GM23338 (cell line): ENCODE data around the gene PIMREG. TPM values are rescaled to one million over a fixed set of nuclear protein-coding genes. Genes with fewer than 3 reads are reported as not detected.

Experiments
- ATAC-seq: fragments of 200-7000 bp; cut with Tn5 transposase; 3 replicates; pipeline ENCODE4 v1.9.1; 2020
- DNase-seq: peaks from one replicate; pipeline ENCODE4 v3.0.0-alpha.2; 2015; ENCODE audit warnings: low spot score
- H2AFZ ChIP-seq: fragments of 200-600 bp; sonication (generic); 2 replicates; pipeline ENCODE4 v1.8.0; 2016; ENCODE audit warnings: antibody characterized with exemption, mild to moderate bottlenecking, moderate library complexity
- H3F3A ChIP-seq: fragments of 200-600 bp; sonication (generic); replicated peaks from 2 replicates; pipeline ENCODE4 v1.8.0; 2017; ENCODE audit warnings: antibody characterized with exemption, mixed run types, low read depth
- H3K27ac ChIP-seq: fragments of 200-600 bp; sonication (generic); 2 replicates; pipeline ENCODE4 v1.6.1; 2016; ENCODE audit warnings: low read depth
- H3K27me3 ChIP-seq: fragments of 200-600 bp; sonication (generic); 2 replicates; pipeline ENCODE4 v1.8.0; 2016; ENCODE audit warnings: mild to moderate bottlenecking, mixed run types, moderate library complexity; ENCODE audit not compliant: insufficient read depth
- H3K36me3 ChIP-seq: fragments of 200-600 bp; sonication (generic); 2 replicates; pipeline ENCODE4 v1.8.0; 2016; ENCODE audit warnings: mild to moderate bottlenecking; ENCODE audit not compliant: insufficient read depth
- H3K4me1 ChIP-seq: fragments of 200-600 bp; sonication (generic); 2 replicates; pipeline ENCODE4 v1.8.0; 2016; ENCODE audit warnings: mild to moderate bottlenecking, moderate library complexity; ENCODE audit not compliant: insufficient read depth
- H3K4me2 ChIP-seq: fragments of 200-600 bp; sonication (generic); 2 replicates; pipeline ENCODE4 v1.7.1; 2017; ENCODE audit warnings: mixed run types
- H3K4me3 ChIP-seq: fragments of 200-600 bp; sonication (generic); 2 replicates; pipeline ENCODE4 v1.6.1; 2016; ENCODE audit warnings: mixed run types
- H3K79me2 ChIP-seq: fragments of 200-600 bp; sonication (generic); replicated peaks from 2 replicates; pipeline ENCODE4 v1.8.0; 2017; ENCODE audit warnings: mild to moderate bottlenecking; ENCODE audit not compliant: insufficient read depth
- H3K9me2 ChIP-seq: fragments of 200-600 bp; sonication (generic); 2 replicates; pipeline ENCODE4 v1.8.0; 2017; ENCODE audit not compliant: insufficient read depth
- H4K20me1 ChIP-seq: fragments of 200-600 bp; sonication (generic); replicated peaks from 2 replicates; pipeline ENCODE4 v1.8.0; 2017; ENCODE audit warnings: mild to moderate bottlenecking; ENCODE audit not compliant: insufficient read depth
- H3K27ac Mint-ChIP-seq: 2 replicates; pipeline ENCODE4 v1.8.0; 2020; ENCODE audit warnings: inconsistent platforms, mild to moderate bottlenecking, moderate library complexity, mixed read lengths
- H3K27me3 Mint-ChIP-seq: 3 replicates; pipeline ENCODE4 v1.8.0; 2022; ENCODE audit warnings: low read depth, mild to moderate bottlenecking, moderate library complexity, mixed read lengths, inconsistent platforms; ENCODE audit not compliant: insufficient read depth, poor library complexity
- H3K36me3 Mint-ChIP-seq: 3 replicates; pipeline ENCODE4 v1.8.0; 2021; ENCODE audit warnings: low read depth, mild to moderate bottlenecking, inconsistent platforms, moderate library complexity, mixed read lengths
- H3K4me1 Mint-ChIP-seq: 3 replicates; pipeline ENCODE4 v1.8.0; 2020; ENCODE audit warnings: mild to moderate bottlenecking, inconsistent platforms, mixed read lengths
- H3K4me3 Mint-ChIP-seq: 3 replicates; pipeline ENCODE4 v1.8.0; 2021; ENCODE audit warnings: moderate library complexity, mild to moderate bottlenecking, inconsistent platforms, mixed read lengths
- H3K9me3 Mint-ChIP-seq: 3 replicates; pipeline ENCODE4 v1.8.0; 2020; ENCODE audit warnings: moderate library complexity, mild to moderate bottlenecking, inconsistent platforms, mixed read lengths
- CREB1 ChIP-seq: fragments of 250-450 bp; sonication (Bioruptor Pico); IDR thresholded peaks from 2 replicates; pipeline ENCODE4 v1.5.0; 2020; ENCODE audit warnings: low read depth, mild to moderate bottlenecking, moderate library complexity
- EZH2 ChIP-seq: fragments of 200-600 bp; sonication (generic); IDR thresholded peaks from one replicate; pipeline ENCODE4 v1.8.0; 2017; ENCODE audit warnings: antibody characterized with exemption, mild to moderate bottlenecking, low read depth; ENCODE audit not compliant: unreplicated experiment
- EZH2phosphoT487 ChIP-seq: fragments of 200-600 bp; sonication (generic); IDR thresholded peaks from one replicate; pipeline ENCODE4 v1.8.1; 2018; ENCODE audit warnings: antibody characterized with exemption; ENCODE audit not compliant: unreplicated experiment
- JUNB ChIP-seq: IDR thresholded peaks from one replicate; pipeline ENCODE4 v1.6.1; 2016; ENCODE audit warnings: antibody characterized with exemption; ENCODE audit not compliant: unreplicated experiment
- NANOG ChIP-seq: IDR thresholded peaks from 2 replicates; pipeline ENCODE4 v1.6.1; 2016; ENCODE audit warnings: antibody characterized with exemption, borderline replicate concordance
- POLR2AphosphoS5 ChIP-seq: IDR thresholded peaks from 2 replicates; pipeline ENCODE4 v1.6.1; 2016; ENCODE audit warnings: antibody characterized with exemption, low read depth
- STAT1 ChIP-seq: IDR thresholded peaks from one replicate; pipeline ENCODE4 v1.6.1; 2016; ENCODE audit warnings: antibody characterized with exemption; ENCODE audit not compliant: unreplicated experiment
- ZNF114 ChIP-seq: fragments of 250-450 bp; sonication (Bioruptor Pico); IDR thresholded peaks from 2 replicates; pipeline ENCODE4 v1.5.0; 2020; ENCODE audit warnings: mild to moderate bottlenecking, moderate library complexity
- ZNF331 ChIP-seq: fragments of 250-450 bp; sonication (Bioruptor Pico); IDR thresholded peaks from 2 replicates; pipeline ENCODE4 v1.5.0; 2020; ENCODE audit warnings: low read depth, mild to moderate bottlenecking, moderate library complexity
- polyA plus RNA-seq: library from polyadenylated mRNA; unstranded; fragments of >200 nt; fragmentation: Nextera tagmentation; extraction: Ambion mirVana; gene quantifications from 2 replicates; pipeline ENCODE4 v1.2.1, GENCODE V29; 2016
- total RNA-seq: library from RNA; depleted of rRNA; stranded (reverse); fragments of >200 nt; shearing (Covaris generic); gene quantifications from 2 replicates; pipeline ENCODE4 v1.2.3, GENCODE V29; 2014
- TF ChIP-seq, protein P1 (sequence below): IDR thresholded peaks from one replicate; pipeline ENCODE4 v1.6.1; 2018; ENCODE audit warnings: antibody characterized with exemption; ENCODE audit not compliant: unreplicated experiment
- TF ChIP-seq, protein P2 (sequence below), 2 experiments: fragments of 200-600 bp in 1 of 2; sonication (generic) in 1 of 2; conservative IDR thresholded peaks; 2 replicates each; pipeline versions ENCODE4 v1.5.1 to v1.6.1; 2016 to 2017; ENCODE audit warnings: antibody characterized with exemption in 2 of 2, low read depth in 2 of 2, mild to moderate bottlenecking in 2 of 2, moderate library complexity in 1 of 2
- TF ChIP-seq, protein P3 (sequence below): IDR thresholded peaks from 2 replicates; pipeline ENCODE4 v1.6.1; 2016; ENCODE audit warnings: antibody characterized with exemption
- TF ChIP-seq, protein P4 (sequence below): fragments of 250-450 bp; sonication (Bioruptor Pico); IDR thresholded peaks from 2 replicates; pipeline ENCODE4 v1.5.0; 2020; ENCODE audit warnings: mild to moderate bottlenecking, moderate library complexity

The PIMREG gene
- total and polyA plus RNA-seq, 2 experiments from 2014 or later: 87.8 to 144 TPM

- Mint-ChIP-seq H3K4me1 (peaks cover 55% of the 10 kb centered on the region), H3K4me3 (peak overlapping the region; percentile 36; the same call in 1 of the 3 replicates), H3K9me3 (no peaks in the 10 kb centered on the region), H3K27me3 (peaks cover 22% of the 10 kb centered on the region), H3K27ac (peak overlapping the region; percentile 51), H3K36me3 (peaks cover 52% of the 10 kb centered on the region)
- peaks cover 6% of the 10 kb centered on the region for H3K79me2 ChIP-seq
- H3K9me2 ChIP-seq: no peaks in the 10 kb centered on the region
- H3K27ac ChIP-seq: 0 out of 2 replicates have a peak overlapping the region, but pooled peaks have one; percentile 50
- peaks cover 33% of the 10 kb centered on the region for H3K4me1 ChIP-seq
- H2AFZ ChIP-seq: no peak overlapping the region
- ATAC-seq: no peak
- DNase-seq: peak; percentile 25
- H4K20me1 ChIP-seq: peaks cover 9% of the 10 kb centered on the region
- no peak for TF ChIP-seq EZH2
- no peak for TF ChIP-seq JUNB
- TF ChIP-seq, protein P1, sequence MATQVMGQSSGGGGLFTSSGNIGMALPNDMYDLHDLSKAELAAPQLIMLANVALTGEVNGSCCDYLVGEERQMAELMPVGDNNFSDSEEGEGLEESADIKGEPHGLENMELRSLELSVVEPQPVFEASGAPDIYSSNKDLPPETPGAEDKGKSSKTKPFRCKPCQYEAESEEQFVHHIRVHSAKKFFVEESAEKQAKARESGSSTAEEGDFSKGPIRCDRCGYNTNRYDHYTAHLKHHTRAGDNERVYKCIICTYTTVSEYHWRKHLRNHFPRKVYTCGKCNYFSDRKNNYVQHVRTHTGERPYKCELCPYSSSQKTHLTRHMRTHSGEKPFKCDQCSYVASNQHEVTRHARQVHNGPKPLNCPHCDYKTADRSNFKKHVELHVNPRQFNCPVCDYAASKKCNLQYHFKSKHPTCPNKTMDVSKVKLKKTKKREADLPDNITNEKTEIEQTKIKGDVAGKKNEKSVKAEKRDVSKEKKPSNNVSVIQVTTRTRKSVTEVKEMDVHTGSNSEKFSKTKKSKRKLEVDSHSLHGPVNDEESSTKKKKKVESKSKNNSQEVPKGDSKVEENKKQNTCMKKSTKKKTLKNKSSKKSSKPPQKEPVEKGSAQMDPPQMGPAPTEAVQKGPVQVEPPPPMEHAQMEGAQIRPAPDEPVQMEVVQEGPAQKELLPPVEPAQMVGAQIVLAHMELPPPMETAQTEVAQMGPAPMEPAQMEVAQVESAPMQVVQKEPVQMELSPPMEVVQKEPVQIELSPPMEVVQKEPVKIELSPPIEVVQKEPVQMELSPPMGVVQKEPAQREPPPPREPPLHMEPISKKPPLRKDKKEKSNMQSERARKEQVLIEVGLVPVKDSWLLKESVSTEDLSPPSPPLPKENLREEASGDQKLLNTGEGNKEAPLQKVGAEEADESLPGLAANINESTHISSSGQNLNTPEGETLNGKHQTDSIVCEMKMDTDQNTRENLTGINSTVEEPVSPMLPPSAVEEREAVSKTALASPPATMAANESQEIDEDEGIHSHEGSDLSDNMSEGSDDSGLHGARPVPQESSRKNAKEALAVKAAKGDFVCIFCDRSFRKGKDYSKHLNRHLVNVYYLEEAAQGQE: no peak
- no peak for TF ChIP-seq STAT1
- no peak for TF ChIP-seq ZNF114
- TF ChIP-seq, protein P2, sequence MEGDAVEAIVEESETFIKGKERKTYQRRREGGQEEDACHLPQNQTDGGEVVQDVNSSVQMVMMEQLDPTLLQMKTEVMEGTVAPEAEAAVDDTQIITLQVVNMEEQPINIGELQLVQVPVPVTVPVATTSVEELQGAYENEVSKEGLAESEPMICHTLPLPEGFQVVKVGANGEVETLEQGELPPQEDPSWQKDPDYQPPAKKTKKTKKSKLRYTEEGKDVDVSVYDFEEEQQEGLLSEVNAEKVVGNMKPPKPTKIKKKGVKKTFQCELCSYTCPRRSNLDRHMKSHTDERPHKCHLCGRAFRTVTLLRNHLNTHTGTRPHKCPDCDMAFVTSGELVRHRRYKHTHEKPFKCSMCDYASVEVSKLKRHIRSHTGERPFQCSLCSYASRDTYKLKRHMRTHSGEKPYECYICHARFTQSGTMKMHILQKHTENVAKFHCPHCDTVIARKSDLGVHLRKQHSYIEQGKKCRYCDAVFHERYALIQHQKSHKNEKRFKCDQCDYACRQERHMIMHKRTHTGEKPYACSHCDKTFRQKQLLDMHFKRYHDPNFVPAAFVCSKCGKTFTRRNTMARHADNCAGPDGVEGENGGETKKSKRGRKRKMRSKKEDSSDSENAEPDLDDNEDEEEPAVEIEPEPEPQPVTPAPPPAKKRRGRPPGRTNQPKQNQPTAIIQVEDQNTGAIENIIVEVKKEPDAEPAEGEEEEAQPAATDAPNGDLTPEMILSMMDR (conservative IDR thresholded peaks at IDR 0.05; ENCODE audit: low read depth in 2 of 2): no peak
- no peak for TF ChIP-seq NANOG
- TF ChIP-seq CREB1 (CRISPR knock-in tag): no peak
- TF ChIP-seq ZNF331: no peak
- TF ChIP-seq, protein P3, sequence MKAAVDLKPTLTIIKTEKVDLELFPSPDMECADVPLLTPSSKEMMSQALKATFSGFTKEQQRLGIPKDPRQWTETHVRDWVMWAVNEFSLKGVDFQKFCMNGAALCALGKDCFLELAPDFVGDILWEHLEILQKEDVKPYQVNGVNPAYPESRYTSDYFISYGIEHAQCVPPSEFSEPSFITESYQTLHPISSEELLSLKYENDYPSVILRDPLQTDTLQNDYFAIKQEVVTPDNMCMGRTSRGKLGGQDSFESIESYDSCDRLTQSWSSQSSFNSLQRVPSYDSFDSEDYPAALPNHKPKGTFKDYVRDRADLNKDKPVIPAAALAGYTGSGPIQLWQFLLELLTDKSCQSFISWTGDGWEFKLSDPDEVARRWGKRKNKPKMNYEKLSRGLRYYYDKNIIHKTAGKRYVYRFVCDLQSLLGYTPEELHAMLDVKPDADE: no peak
- no peak for TF ChIP-seq POLR2AphosphoS5
- no peak for TF ChIP-seq EZH2phosphoT487
- TF ChIP-seq, protein P4, sequence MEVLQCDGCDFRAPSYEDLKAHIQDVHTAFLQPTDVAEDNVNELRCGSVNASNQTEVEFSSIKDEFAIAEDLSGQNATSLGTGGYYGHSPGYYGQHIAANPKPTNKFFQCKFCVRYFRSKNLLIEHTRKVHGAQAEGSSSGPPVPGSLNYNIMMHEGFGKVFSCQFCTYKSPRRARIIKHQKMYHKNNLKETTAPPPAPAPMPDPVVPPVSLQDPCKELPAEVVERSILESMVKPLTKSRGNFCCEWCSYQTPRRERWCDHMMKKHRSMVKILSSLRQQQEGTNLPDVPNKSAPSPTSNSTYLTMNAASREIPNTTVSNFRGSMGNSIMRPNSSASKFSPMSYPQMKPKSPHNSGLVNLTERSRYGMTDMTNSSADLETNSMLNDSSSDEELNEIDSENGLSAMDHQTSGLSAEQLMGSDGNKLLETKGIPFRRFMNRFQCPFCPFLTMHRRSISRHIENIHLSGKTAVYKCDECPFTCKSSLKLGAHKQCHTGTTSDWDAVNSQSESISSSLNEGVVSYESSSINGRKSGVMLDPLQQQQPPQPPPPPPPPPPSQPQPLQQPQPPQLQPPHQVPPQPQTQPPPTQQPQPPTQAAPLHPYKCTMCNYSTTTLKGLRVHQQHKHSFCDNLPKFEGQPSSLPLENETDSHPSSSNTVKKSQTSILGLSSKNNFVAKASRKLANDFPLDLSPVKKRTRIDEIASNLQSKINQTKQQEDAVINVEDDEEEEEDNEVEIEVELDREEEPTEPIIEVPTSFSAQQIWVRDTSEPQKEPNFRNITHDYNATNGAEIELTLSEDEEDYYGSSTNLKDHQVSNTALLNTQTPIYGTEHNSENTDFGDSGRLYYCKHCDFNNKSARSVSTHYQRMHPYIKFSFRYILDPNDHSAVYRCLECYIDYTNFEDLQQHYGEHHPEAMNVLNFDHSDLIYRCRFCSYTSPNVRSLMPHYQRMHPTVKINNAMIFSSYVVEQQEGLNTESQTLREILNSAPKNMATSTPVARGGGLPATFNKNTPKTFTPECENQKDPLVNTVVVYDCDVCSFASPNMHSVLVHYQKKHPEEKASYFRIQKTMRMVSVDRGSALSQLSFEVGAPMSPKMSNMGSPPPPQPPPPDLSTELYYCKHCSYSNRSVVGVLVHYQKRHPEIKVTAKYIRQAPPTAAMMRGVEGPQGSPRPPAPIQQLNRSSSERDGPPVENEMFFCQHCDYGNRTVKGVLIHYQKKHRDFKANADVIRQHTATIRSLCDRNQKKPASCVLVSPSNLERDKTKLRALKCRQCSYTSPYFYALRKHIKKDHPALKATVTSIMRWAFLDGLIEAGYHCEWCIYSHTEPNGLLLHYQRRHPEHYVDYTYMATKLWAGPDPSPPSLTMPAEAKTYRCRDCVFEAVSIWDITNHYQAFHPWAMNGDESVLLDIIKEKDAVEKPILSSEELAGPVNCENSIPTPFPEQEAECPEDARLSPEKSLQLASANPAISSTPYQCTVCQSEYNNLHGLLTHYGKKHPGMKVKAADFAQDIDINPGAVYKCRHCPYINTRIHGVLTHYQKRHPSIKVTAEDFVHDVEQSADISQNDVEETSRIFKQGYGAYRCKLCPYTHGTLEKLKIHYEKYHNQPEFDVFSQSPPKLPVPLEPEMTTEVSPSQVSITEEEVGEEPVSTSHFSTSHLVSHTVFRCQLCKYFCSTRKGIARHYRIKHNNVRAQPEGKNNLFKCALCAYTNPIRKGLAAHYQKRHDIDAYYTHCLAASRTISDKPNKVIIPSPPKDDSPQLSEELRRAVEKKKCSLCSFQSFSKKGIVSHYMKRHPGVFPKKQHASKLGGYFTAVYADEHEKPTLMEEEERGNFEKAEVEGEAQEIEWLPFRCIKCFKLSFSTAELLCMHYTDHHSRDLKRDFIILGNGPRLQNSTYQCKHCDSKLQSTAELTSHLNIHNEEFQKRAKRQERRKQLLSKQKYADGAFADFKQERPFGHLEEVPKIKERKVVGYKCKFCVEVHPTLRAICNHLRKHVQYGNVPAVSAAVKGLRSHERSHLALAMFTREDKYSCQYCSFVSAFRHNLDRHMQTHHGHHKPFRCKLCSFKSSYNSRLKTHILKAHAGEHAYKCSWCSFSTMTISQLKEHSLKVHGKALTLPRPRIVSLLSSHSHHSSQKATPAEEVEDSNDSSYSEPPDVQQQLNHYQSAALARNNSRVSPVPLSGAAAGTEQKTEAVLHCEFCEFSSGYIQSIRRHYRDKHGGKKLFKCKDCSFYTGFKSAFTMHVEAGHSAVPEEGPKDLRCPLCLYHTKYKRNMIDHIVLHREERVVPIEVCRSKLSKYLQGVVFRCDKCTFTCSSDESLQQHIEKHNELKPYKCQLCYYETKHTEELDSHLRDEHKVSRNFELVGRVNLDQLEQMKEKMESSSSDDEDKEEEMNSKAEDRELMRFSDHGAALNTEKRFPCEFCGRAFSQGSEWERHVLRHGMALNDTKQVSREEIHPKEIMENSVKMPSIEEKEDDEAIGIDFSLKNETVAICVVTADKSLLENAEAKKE (CRISPR knock-in tag): no peak
- no peak overlapping the region for H3K4me3 ChIP-seq
- 0 out of 2 replicates have a peak, but pooled peaks cover 17% of the 10 kb centered on the region for H3F3A ChIP-seq
- peaks cover 24% of the 10 kb centered on the region for H3K36me3 ChIP-seq
- H3K4me2 ChIP-seq: peak overlapping the region; percentile 65
- H3K27me3 ChIP-seq: no peaks in the 10 kb centered on the region
These were observed 6.9 kb downstream of the PIMREG start for GRCh38 chr17:6450926-6451832.
